ENCODE results near the gene EXTL1.
A peak's percentile ranks its signal among the peaks of the same experiment; 100 is the strongest.

Gene EXTL1

GRCh38 chr1:25997828-25998761 is 23.5 kb upstream of the EXTL1 start, which contains the start of gene PAFAH2:
Gene PAFAH2, minus strand, starts transcription at chr1:25998063. Its CDS starts 7,247 bp downstream, at chr1:25990816.
- peak; percentile 99 for DNase-seq (ENCODE audit: low read depth)

GRCh38 chr1:25999041-25999800 is 22.4 kb upstream of the EXTL1 start:
- no peak for DNase-seq (ENCODE audit: low read depth)

GRCh38 chr1:26003262-26003661 is 18.3 kb upstream of the EXTL1 start:
- no peak for DNase-seq (ENCODE audit: low read depth)

GRCh38 chr1:26003756-26004155 is 17.8 kb upstream of the EXTL1 start:
- no peak for DNase-seq (ENCODE audit: low read depth)

- DNase-seq (ENCODE audit: low read depth) = no peak
Measured at GRCh38 chr1:26005434-26006105, 16.0 kb upstream of the EXTL1 start.

GRCh38 chr1:26006710-26007109 is 14.9 kb upstream of the EXTL1 start:
- no peak for DNase-seq (ENCODE audit: low read depth)

- peak; percentile 52 for DNase-seq (ENCODE audit: low read depth)
Measured at GRCh38 chr1:26009796-26010447, 11.7 kb upstream of the EXTL1 start.

GRCh38 chr1:26010825-26011224 is 10.8 kb upstream of the EXTL1 start:
- DNase-seq (ENCODE audit: low read depth) = no peak

DNA sequence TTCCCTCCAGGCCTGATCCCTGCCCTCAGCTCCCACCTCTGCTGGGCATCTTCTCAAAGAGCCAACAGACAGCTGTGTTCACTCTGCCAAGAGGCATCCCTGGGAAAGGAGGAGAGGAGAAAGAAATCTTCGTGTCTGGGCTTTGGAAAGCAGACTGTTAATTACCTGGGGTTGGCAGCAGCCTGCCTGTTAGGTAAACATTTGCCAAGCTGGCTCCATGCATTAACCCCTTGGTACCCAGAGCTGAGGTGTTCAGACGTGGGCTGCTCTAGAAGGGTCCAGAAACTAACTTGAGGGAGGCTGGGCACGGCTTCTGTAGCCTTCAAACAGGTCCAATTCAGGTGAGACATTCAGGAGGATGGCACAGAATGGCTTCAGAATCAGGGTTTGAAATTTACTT is 8.7 kb upstream of the EXTL1 start:
- no peak for DNase-seq (ENCODE audit: low read depth)

GRCh38 chr1:26014179-26014578 is 7.4 kb upstream of the EXTL1 start:
- DNase-seq (ENCODE audit: low read depth) = no peak

DNA sequence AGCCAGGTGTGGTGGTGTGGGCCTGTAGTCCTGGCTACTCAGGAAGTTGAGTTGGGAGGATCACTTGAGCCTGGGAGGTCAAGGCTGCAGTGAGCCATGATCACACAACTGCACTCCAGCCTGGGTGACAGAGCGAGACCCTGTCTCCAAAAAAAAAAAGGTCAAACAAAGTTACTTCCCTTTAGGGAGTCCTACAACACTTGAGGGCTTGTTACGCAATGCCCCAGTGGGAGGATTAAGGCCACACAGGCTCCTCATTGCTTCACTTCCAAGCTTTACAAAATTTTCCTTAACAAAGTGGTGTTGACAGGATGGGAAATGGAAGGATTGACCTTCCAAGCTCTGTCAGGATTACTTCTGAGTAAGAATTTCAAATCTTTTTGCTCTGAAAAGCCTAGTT is 6.2 kb upstream of the EXTL1 start:
- no peak for DNase-seq (ENCODE audit: low read depth)

DNA sequence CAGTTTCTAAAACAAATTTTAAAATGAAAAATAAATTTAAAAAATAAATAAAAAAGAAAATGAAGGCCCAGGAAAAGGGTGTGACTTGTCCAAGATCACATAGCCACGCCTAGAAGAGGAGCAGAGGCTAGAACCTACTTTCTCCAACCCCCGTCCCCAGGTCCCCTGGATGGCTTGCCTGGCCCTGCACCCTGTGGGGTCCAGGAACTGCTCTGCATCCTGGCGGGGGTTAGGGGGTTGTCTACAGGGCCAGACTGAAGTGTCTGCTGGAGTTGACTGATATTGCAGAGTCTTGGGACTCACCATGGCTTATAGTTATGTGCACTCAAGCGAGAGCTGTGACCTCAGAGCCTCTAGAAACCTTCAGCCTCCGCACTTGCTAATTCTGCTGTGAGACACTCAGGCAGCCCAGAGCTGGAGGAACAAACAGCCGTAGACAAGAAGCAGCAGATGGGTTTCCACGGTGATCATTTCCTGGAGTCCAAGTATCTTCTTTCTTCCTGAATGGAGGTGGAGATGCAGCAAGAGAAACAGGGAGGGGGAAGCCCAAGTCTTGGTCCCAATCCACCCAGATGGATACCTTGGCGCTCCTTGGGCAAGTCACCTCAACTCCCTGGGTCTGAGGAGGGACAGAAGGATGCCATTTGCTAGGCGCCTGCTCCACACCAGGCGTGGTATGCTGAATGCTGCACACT is 5.2 kb upstream of the EXTL1 start:
- no peak for DNase-seq (ENCODE audit: low read depth)

- no peak for DNase-seq (ENCODE audit: low read depth)
Measured at GRCh38 chr1:26016953-26017545, 4.5 kb upstream of the EXTL1 start.

- no peak for DNase-seq (ENCODE audit: low read depth)
Measured at GRCh38 chr1:26017606-26018005, 4.0 kb upstream of the EXTL1 start.

GRCh38 chr1:26019641-26020315 is 1.8 kb upstream of the EXTL1 start:
- peak; percentile 73 for DNase-seq (ENCODE audit: low read depth)

GRCh38 chr1:26020330-26020768 is 1.2 kb upstream of the EXTL1 start:
- peak; percentile 26 for DNase-seq (ENCODE audit: low read depth)

- DNase-seq (ENCODE audit: low read depth) = peak; percentile 30
Measured at GRCh38 chr1:26020941-26021646, 481 bp upstream of the EXTL1 start.

GRCh38 chr1:26022404-26022779 is 817 bp downstream of the EXTL1 start:
- no peak for DNase-seq (ENCODE audit: low read depth)

DNA sequence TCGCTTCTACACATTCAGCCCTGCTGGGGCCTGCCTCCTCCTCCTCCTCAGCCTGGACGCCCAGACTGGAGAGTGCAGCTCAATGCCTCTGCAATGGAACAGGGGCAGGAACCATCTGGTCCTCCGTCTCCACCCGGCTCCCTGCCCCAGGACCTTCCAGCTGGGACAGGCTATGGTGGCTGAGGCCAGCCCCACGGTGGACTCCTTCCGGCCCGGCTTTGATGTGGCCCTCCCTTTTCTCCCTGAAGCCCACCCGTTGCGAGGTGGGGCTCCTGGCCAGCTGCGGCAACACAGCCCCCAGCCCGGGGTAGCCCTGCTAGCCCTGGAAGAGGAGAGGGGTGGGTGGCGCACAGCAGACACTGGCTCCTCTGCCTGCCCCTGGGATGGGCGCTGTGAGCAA is 1.4 kb downstream of the EXTL1 start:
- no peak for DNase-seq (ENCODE audit: low read depth)

GRCh38 chr1:26023826-26024225 is 2.3 kb downstream of the EXTL1 start:
- no peak for DNase-seq (ENCODE audit: low read depth)

All from ELR (cell line).